ENCODE results near the gene ASXL3.

ASXL3 gene

GRCh38 chr18:33577685-33578517 is at the start of gene ASXL3:
Gene ASXL3 (plus strand): TSS chr18:33578219. CDS start chr18:33578632, 413 bp downstream.
- no peak for DNase-seq

GRCh38 chr18:33532978-33533377 is 45.0 kb upstream of the ASXL3 start:
- no peak for DNase-seq

GRCh38 chr18:33536904-33537303 is 41.1 kb upstream of the ASXL3 start:
- DNase-seq: no peak

GRCh38 chr18:33538418-33539042 is 39.5 kb upstream of the ASXL3 start:
- no peak for DNase-seq

- DNase-seq: no peak
Observed at GRCh38 chr18:33540392-33540791, 37.6 kb upstream of the ASXL3 start.

- DNase-seq: no peak
Observed at GRCh38 chr18:33541316-33541715, 36.7 kb upstream of the ASXL3 start.

- no peak for DNase-seq
Observed at GRCh38 chr18:33556846-33557245, 21.2 kb upstream of the ASXL3 start.

GRCh38 chr18:33557706-33558105 is 20.3 kb upstream of the ASXL3 start:
- DNase-seq: no peak

- no peak for DNase-seq
Observed at GRCh38 chr18:33558529-33558928, 19.5 kb upstream of the ASXL3 start.

- no peak for DNase-seq
Observed at GRCh38 chr18:33560686-33561370, 17.2 kb upstream of the ASXL3 start.

GRCh38 chr18:33562741-33563140 is 15.3 kb upstream of the ASXL3 start:
- DNase-seq: no peak

GRCh38 chr18:33567705-33568104 is 10.3 kb upstream of the ASXL3 start:
- DNase-seq: no peak

- DNase-seq: no peak
Observed at GRCh38 chr18:33571998-33572787, 5.8 kb upstream of the ASXL3 start.

- no peak for DNase-seq
Observed at GRCh38 chr18:33573193-33573592, 4.8 kb upstream of the ASXL3 start.

- no peak for DNase-seq
Observed at GRCh38 chr18:33575451-33575850, 2.6 kb upstream of the ASXL3 start.

- DNase-seq: no peak
Observed at GRCh38 chr18:33576999-33577646, 896 bp upstream of the ASXL3 start.

GRCh38 chr18:33578518-33579348 is 714 bp downstream of the ASXL3 start:
- DNase-seq: no peak

GRCh38 chr18:33579349-33580215 is 1.6 kb downstream of the ASXL3 start:
- DNase-seq: no peak

GRCh38 chr18:33580546-33580945 is 2.5 kb downstream of the ASXL3 start:
- DNase-seq: no peak

- DNase-seq: no peak
Observed at GRCh38 chr18:33581856-33582255, 3.8 kb downstream of the ASXL3 start.

GRCh38 chr18:33583901-33584300 is 5.9 kb downstream of the ASXL3 start:
- no peak for DNase-seq
